ENCODE measurements around the gene AGPAT4.
A peak's percentile ranks its signal among the peaks of the same experiment; 100 is the strongest.

Gene AGPAT4

DNA sequence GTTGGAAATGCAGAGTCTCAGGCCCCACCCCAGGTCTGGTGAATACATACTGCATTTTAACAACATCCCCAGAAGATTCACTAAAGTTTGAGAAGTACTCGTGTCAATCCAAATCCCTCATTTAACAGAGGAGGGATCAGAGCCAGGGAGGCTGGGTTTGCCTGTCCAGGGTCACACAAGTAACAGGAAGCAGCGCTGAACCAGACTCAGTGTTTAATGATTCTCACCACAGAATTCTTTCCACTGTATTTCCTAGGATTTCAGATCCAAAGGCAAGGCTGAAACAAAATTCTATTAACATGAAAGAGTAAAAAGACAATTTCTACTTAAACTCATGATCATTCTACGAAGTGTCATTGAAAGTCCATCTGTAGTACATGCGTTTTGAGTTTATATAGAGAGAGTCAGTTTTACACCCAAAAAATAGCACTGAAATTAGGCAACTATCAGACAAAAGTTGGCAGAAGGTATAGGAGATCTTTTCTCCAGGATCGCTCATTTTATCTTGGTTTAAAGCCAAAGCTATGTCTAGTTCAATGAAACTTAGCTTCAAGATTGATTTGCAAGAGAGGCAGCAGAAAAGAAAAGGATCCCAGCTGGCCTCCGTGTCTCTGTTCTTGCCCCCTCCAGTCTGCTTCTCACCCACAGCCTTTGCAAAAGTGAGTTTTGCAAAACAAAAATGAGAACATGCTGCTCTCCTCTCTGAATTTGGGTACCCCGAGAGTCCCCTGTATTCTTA, 6.0 kb upstream of the AGPAT4 start:
- DNase-seq: no peak

DNA sequence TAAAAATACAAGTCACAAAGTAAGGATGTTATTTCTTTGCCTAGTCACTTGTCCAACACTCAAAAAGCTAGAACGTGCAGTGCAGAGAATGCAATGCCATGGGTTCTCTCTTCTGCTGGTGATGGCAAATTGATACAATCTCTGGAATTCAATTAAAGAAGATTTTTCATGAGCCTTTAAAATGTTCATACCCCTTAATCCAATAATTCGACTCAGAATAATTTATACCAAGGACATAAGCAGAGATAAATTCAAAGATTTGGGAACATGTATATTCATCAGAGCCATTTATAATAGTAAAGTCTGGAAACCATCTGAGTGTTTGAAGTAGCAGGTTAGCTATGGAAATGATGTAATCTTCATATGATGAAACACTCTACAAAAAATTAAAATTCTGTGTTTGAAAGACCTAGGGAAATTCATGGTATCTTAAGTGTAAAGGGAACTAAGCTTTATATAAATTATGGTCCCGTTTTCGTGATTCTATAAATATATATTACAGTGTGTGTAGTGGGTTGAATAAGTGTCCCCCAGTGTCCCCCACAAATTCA, 2.8 kb upstream of the AGPAT4 start:
- DNase-seq: no peak

DNA sequence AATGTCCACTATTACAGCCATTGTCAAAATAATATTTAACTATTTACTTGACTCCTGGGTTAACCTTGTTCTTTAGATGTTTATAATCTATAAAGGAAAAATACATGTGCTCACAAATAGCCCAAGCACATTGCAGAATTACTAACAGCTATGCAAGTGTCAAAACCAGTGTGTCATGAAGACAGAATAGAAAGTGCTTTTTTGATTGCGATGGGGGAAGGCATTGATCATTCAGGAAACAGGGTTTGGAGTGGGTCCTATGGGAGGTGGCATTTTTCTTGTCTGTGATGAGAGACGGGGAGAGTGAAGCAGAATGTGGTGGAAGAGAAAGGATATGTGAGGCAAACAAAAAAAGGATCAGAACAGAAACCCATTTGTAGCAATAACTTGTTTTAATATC, 1.0 kb upstream of the AGPAT4 start:
- no peak for DNase-seq

DNA sequence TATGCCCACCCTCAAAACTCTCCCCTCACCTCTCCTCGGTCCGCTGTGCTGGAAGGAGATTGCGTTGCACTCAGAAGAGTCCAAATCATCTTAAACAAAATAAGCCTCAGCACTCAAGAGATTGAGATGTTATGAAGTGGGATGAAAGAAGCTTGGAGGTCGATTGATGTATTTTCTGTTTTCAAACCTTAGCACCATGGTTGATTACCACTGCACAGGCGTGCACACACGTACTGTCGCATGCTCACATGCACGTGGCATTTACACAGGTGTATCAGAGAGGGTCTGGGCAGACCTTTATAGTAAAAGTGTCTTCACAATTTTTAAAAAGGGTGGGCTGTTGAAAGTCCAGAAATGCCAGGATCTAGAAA, 612 bp upstream of the AGPAT4 start:
- peak; percentile 66 to 75 for DNase-seq

DNA sequence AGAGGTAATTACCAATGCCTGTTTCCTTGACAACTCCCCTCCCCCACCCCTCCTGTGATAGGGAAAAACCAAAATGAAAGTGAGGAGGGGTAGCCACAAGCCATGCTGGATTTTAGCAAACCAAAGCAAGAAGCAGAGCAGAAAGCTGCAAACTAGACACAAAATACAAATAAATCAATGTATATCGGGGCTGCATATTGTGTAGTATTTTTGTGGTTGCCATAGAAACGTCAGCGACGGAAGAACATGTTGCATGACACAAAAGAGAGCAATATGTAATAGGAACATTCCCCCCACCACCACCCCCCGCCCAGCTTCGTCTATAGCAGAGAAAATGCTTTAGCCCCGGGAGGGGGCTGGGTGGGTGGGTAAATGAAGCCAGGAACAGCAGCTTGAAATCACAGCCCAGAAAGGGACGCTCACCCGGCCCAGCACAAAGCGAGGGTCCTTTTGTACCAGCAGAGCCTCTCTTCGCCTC, 548 bp downstream of the AGPAT4 start:
- DNase-seq: peak; percentile 82 to 84

DNA sequence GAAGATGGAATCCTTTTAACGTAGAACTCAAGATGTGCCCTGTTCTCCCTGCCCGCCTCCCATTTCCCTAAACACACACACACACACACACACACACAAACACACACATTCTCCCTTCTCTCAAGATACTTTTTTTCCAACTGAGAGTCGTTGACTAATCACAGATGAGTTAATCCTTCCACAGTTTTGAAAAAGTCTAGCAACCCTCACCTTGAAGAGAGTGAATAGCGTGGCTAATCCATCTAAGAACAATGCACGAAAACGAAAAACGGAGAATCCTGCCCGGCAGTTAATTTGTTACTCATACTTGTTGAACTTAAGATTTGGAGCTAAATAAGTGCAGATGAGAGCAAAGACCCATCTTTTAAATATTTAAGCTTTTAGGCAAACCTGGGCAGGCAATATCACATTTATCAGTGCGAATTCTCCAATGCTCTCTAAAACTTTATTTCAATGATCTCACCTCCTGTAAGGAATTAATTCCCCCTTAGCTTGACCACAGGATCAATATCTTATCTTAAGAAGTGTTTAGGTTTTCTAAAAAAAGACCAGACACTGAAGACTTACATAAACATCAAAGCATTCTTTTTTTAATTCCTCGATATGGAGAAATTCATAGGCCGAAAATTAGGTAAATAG, 1.1 kb downstream of the AGPAT4 start:
- DNase-seq: peak in 1 of 2 experiments; percentile 48

DNA sequence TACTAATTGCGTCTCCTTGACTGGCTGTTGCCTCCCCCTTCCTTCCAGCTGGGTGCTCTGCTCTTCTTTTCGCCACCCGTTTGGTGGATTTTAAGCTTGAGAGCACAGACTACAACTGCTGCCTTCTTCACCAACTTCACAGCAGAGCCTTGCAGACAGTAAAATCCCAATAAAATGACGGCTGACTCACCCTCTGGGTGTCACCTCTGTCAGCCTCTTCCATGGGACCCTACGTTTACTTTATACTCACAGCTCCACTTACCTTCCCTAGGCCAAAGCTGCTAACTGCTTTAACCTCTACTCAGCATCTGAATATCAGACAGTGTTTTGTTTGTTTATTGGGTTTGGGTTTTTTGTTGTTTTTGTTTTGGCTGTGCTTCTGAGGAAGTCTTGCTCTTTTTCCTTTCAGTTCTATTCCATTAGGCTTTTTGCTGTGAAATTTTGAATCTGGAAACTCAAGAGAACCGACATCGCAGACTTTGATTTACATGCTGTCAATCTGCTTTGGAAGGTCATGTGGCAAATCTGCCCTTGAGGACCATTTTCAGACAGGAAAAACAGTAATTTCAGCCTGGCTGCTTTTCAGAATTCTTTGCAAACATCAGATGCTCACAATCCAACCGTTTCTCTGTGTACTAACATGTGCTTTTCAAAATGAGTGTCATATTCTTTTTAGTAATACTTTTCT, 2.4 kb downstream of the AGPAT4 start:
- peak in 1 of 2 experiments; percentile 5 for DNase-seq

DNA sequence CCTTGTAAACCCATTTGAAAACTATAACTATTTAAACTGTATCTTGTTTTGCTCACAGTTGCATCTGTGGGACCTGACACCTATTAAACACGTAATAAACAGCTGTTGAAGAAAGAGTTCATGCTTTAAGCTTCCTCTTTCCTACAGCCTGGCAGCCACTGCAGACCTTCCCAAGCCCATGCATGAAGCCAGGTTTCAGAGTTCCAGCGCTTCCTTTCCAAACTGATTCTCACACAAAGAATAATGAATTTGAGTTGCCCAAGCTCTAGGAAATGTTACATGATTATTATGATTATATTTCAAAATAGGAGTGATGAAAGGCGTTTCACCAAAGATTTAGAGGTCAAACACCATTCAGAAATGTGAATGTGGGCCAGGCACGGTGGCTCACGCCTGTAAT, 3.7 kb downstream of the AGPAT4 start:
- DNase-seq: no peak

DNA sequence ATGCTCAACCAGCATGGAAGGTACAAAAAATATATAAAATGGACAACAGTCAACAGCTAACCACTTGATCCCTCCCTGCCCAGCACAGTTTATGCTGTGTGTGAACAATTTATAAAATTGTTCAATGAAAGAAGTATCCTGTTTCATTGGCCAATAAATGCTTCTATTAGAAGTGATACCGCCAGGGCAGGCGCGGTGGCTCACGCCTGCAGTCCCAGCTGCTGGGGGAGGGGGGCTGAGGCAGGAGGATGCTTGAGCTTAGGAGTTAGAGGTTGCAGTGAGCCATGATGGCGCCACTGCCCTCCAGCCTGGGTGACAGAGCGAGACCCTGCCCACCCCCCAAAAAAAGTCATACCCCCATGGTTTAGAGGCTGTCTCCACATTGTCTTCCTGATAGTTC, 4.6 kb downstream of the AGPAT4 start:
- no peak for DNase-seq

DNA sequence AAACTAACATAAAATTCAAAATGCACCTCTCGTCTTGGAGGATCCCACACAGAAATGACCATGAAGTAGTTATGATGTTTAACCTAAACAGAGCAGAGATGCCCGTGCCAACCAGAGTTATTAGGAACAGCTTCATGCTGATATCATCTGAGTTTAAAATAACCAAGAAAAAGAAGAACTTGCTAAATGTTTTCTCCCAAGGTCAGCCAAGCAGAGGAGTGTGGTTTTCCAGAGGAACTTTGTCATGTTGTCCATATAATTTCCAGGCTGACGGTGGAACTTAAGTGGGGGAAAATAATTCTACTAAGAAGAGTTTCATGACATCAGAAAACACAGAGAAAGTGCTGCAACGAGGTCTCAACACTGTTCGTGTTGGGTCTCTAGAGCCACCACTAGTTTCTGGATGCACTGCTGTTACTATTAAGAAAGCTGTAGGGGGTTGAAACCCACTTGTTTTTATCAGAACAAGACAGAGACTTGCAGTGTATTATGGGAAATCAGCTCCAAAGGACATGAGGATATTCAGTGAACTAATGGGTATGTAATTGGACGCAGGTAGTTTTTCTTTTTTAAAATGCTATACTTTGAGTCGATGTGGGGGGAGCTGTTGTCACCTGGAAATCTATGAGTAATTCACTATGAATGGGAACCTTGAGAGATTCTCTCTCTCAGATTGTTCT, 5.2 kb downstream of the AGPAT4 start:
- DNase-seq: no peak

DNA sequence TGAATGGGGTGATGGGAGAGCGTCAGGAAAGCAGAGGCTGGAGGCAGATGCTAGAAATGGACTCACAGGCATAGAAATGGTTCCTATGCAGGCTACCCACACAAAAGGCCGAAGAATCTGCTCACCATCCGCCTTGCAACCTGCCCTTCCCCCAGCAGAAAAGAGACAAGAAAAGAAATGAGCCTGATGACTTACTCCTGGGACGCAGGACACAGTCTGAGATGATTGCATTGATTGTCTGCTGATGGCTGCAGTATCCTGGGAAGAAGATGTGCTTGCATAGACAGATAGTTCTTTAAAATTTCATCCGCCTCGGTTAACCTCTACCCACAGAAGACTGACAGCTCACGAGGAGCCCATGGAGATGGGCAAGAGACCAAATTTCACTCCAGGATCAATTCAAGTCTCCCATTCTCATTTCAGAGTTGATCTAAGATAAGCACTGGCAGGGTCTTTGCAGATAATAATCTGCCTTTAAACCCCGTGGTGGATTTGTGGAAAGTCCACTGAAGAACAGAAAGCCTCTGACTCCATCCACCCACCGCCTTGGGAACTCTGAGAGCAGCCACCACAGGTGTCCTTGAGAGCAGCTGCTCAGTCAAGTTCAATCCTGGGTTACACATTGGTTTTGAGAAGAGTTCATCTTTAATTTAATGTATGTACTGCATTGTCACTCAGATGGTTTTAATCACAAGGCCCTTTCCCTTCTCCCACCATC, 7.2 kb downstream of the AGPAT4 start:
- no peak for DNase-seq

DNA sequence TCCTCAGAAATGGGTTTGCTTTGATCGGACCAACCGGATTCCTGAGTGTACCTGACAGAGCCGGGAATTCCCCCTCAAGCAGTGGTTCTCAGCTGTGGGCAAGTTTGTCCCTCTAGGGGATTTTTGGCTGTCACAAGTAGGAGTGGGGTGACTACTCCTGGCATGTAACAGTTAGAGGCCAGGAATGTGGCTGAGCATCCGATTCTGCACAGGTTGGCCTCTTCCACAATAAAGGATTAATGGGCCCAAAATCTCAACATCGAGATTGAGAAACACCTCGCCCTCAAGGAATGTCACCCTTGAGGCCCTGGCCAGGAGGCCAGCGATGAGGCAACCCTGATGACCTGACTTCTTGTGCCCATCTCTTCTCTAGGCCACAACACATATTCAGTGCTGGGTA, 7.9 kb downstream of the AGPAT4 start:
- DNase-seq: no peak

DNA sequence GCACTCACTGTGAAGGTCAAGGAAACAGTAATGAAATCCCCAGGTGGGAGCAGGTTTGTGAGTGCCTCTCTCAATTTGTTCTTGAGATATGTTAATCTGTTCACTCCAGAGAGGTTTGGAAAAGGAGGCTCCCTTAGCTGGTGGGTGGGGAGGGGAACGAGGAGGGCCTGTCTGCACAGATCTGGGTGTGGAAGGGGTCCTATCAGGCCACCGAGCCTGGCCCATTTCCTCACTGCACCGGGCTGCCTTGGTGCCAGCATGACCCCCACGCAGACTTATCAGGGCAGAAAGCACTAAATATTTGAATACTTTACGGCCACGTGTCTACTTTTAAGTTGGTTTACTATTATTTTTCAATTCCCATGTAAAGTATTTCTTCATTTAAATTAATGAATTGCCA, 8.3 kb downstream of the AGPAT4 start:
- no peak for DNase-seq

DNA sequence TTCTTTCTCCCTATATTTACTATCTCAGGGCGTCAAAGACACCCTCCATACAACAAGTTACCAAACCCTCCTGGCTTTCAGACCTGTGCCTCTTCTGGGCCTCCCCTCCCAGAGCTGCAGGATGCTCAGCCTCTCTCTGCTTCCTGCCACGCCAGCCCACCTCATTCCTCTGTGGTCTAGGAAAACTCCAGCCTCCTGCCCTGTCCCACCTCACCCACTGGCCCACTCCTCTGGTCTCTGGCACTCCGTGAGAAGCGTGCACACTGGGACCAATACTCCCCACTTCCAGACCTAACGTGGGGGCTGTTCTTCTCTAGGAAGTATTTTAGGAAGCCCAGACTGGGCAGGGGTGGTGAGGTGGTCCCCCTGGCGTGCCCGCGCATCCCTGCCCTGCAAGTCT, 9.7 kb downstream of the AGPAT4 start:
- DNase-seq: no peak

DNA sequence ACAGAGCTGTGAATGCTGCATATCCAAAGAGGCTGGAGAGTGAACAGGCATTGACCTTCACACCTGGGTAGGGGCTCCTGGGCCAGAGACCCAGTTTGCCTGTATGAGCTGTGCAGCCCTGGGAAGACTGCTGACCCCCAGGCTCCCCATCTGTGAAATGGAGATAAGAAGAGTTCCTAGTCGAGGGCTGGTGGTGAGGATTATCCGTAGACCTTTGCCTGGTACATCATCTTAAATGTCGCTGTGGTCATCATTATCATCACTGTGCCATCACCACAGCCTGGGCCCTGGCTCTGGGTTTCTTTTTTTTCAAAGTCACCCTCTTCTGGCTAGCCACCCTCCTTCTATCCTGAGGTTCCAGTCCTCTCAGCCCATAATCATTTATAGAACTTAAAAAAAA, 12.0 kb downstream of the AGPAT4 start:
- DNase-seq: no peak

DNA sequence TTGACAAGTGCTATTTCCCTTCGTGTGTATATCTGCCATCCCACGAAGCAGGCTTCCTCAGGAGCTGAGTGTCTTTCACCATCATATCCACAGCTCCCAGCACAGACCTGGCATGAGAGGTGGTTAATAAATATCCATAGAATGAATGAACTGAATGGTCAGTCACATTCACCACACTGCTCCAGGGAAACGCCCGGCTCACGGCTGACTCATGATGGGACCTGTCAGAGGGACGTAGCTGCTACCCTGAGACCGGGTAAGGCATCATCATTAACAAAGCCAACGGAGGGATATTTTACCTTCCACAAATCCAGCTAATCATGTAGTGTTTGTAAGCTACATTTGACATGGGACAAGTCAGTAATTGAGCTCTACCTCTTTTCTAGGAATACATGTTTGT, 12.5 kb downstream of the AGPAT4 start:
- no peak for DNase-seq

DNA sequence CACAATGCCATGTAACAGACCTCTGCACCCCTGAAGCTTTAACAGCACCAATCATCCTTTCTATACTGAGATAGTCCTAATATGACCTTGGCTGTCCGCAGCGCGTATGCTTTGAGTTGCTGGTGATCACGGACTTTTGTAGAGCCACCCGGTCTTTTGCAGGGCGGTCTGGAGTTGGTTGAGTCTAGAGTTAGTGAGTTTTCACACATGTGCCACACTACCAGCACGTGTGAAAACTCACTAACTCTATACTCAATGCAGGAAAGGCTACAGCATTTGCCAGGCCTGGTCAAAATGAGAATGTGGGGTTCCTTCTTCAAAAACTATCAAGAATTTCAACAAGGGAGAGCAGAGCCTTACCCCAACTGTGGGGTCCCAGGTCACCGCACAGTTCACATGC, 14.6 kb downstream of the AGPAT4 start:
- no peak for DNase-seq

DNA sequence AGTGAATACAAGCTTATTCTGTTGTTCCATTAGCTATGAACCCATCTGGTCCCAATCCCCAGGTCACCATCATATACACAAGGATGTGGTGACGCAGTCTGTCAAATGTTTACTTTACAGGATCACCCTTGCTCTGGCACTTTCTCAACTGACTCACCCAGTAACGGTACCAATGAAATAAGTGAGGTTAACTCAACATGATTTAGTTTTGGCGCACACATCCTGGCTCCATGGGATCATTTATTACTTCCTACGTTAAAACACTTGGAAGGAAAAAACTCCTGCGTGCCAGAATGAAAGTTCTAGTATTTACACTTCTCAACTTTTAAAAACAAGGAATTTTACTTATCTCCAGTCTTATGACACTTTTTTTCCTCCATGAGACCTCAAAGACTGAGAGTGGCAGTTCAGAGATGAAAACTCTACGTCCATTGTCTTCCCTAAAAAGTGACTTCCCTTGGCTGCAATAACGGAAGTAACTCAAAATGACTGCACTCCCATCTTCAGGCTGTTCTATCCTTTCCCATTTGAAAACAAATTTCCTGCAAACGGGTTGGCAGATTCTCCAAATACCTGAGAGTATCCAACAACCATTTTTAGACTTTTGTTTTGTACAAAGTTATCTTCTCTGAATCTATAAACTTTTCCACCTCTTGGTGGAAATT, 15.9 kb downstream of the AGPAT4 start:
- DNase-seq: no peak

DNA sequence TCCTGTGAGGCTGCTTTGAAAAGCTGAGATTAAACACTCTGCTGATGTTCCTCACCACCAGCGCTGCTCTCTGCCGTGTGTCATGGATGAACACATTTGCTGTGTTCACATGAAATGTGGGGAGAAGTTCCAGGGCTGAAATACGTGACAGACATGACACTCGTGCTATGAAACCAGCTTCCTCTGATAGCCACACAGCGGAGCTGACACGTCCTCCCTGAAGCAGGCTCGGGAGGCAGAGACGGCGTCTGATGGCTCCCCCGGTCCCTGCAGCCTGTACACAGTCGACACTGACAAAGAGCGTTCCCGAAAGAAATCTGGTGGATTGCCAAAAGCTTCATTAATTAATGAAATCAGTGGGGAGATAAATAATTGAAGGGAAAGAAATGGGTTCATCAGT, 17.5 kb downstream of the AGPAT4 start:
- no peak for DNase-seq

DNA sequence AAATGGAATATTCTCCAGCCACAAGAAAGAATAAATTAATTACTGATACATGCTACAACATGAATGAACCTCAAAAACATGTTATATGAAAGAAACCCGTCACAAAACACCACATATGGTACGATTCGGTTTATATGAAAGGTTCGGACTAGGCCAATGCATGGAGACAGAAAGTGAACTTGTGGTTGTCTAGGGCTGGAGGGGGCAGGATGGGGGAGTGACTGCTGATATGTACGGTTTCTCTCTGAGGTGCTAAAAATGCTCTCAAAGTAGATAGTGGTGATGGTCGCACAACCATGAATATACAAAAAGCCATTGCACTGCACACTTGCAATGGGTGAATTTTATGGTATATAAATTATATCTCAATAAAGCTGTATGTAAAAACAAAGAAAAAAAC, 18.3 kb downstream of the AGPAT4 start:
- DNase-seq: no peak

DNA sequence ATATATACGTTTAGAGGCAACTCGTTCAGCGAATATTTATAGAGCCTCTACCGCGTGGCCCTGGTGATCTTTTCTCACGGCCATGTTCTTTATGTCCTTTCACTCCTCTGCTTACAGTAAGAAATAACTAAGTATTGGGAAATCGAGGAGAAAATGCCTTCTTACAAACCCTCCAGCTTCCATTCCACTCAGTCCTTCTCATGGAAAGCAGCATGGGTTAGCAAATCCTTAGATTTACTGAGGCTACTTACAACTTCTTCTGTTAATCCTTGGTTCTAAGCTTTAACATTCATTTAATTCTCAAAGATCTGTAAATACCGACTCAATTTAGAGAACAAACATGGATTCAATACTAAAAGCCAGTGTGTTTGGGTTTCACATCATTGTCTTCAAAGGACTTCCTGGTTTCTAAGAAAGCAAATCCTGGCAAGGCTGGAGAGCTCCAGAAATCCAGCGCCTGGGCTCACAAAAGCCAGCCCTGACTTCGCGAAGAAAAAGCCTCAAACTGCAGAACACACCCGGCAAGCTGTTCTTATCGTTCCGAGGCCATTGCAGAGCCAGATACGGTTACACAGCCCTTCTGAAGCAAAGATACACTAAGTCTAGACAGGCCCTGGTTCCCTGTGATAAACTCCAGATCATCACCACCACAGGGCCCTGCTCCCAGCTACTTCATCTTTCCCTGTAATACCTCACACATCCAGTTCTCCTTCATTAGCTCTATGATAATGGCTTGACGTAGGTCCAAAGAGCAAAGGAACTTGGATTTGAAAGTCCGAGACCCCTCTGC, 19.2 kb downstream of the AGPAT4 start:
- no peak for DNase-seq

Data from NCI-H524 (cell line).